K562 (cell line): ENCODE measurements around the gene MAPKAPK2. TPM values are rescaled to one million over a fixed set of nuclear protein-coding genes. Genes with fewer than 3 reads are reported as not detected.

Experiments used
- ATAC-seq: fragments of 200-7000 bp; cut with Tn5 transposase; 3 replicates; pipeline ENCODE4 v1.9.1; 2020; ENCODE audit warnings: moderate library complexity
- BruUV-seq: library from RNA; stranded (reverse); fragments of 400-500 nt; replicated peaks from 2 replicates; lab custom pipeline; 2021; lab: Mats Ljungman, UMichigan
- CTCF ChIA-PET: fragments of 300-600 bp; formaldehyde crosslinking; extraction: SDS; loops from one replicate; lab custom pipeline; 2021; ENCODE audit warnings: low intra/inter-chr PET ratio; lab: Yijun Ruan, JAX
- POLR2A ChIA-PET: fragments of 300-600, 350-650 bp; sonication (Branson Sonifier 250); formaldehyde crosslinking; extraction: SDS; loops from one replicate; lab custom pipeline; 2021; ENCODE audit warnings: antibody characterized with exemption, inconsistent platforms; lab: Yijun Ruan, JAX
- DNase-seq, 4 experiments: peaks; one replicate each; pipeline versions ENCODE4 v3.0.0 to v3.0.0-alpha.2; 2011 to 2018; ENCODE audit warnings: low spot score in 3 of 4, mixed read lengths in 3 of 4; ENCODE audit errors: extremely low read depth in 1 of 4
- FAIRE-seq: peaks from 2 replicates; lab custom pipeline; 2011; peaks lifted over from hg19 to GRCh38; lab: Jason Lieb, UNC
- H2AFZ ChIP-seq: 2 replicates; pipeline ENCODE4 v1.6.0; 2011; ENCODE audit warnings: low read depth, low read length, control low read depth, inconsistent platforms
- H3K27ac ChIP-seq: fragments of 200-600 bp; 3 replicates; pipeline ENCODE4 v1.8.0; 2011; ENCODE audit warnings: low read depth, mild to moderate bottlenecking, control low read depth, inconsistent platforms, low read length, moderate library complexity, mixed read lengths; ENCODE audit errors: extremely low read depth
- H3K27me3 ChIP-seq, 2 experiments: fragments of 300-600 bp in 1 of 2; 2 replicates in 1 of 2; 3 replicates in 1 of 2; pipeline versions ENCODE4 v1.6.0 to v1.8.0; 2011; ENCODE audit warnings: inconsistent platforms in 2 of 2, low read length in 2 of 2, mild to moderate bottlenecking in 1 of 2, mixed read lengths in 1 of 2, moderate library complexity in 1 of 2; ENCODE audit not compliant: control insufficient read depth in 2 of 2, insufficient read depth in 2 of 2
- H3K36me3 ChIP-seq: fragments of 300-600 bp; 3 replicates; pipeline ENCODE4 v1.8.0; 2011; ENCODE audit warnings: mild to moderate bottlenecking, low read length, inconsistent platforms; ENCODE audit not compliant: control insufficient read depth, insufficient read depth
- H3K4me1 ChIP-seq, 2 experiments: fragments of 200-600 bp in 1 of 2; replicated peaks in 1 of 2; 2 replicates in 1 of 2; 3 replicates in 1 of 2; pipeline versions ENCODE4 v1.5.1 to v1.8.0; 2011; ENCODE audit warnings: inconsistent platforms in 2 of 2, low read length in 2 of 2, mild to moderate bottlenecking in 1 of 2, mixed read lengths in 1 of 2, moderate library complexity in 1 of 2; ENCODE audit not compliant: control insufficient read depth in 2 of 2, insufficient read depth in 2 of 2
- H3K4me2 ChIP-seq: 2 replicates; pipeline ENCODE4 v1.6.1; 2011; ENCODE audit warnings: low read length, control low read depth, inconsistent platforms, mixed read lengths; ENCODE audit not compliant: insufficient read depth
- H3K4me3 ChIP-seq: fragments of 200-600 bp; sonication (generic), shearing (Covaris generic); 2 replicates; pipeline ENCODE4 v1.5.1; 2016; ENCODE audit warnings: control low read depth, inconsistent platforms
- H3K79me2 ChIP-seq: fragments of 200-600 bp; 3 replicates; pipeline ENCODE4 v1.8.0; 2011; ENCODE audit warnings: low read length, inconsistent platforms; ENCODE audit not compliant: control insufficient read depth, insufficient read depth
- H3K9ac ChIP-seq, 2 experiments: 2 replicates each; pipeline versions ENCODE4 v1.6.0 to v1.6.1; 2011; ENCODE audit warnings: low read depth in 2 of 2, low read length in 2 of 2, control low read depth in 1 of 2, inconsistent platforms in 1 of 2, mild to moderate bottlenecking in 1 of 2, mixed read lengths in 1 of 2; ENCODE audit not compliant: insufficient read depth in 1 of 2
- H3K9me1 ChIP-seq: one replicate; pipeline ENCODE4 v1.6.0; 2011; ENCODE audit warnings: inconsistent platforms, mild to moderate bottlenecking, low read length, moderate library complexity; ENCODE audit not compliant: control insufficient read depth, insufficient read depth
- H3K9me3 ChIP-seq: replicated peaks from 2 replicates; pipeline ENCODE4 v1.5.1; 2011; ENCODE audit warnings: low read depth, low read length, inconsistent platforms; ENCODE audit not compliant: control insufficient read depth, insufficient read depth
- H4K20me1 ChIP-seq: replicated peaks from 2 replicates; pipeline ENCODE4 v1.6.1; 2011; ENCODE audit warnings: low read length, inconsistent platforms, mixed read lengths; ENCODE audit not compliant: control insufficient read depth, insufficient read depth
- ASH1L ChIP-seq: fragments of 450-650 bp; IDR thresholded peaks from 2 replicates; pipeline ENCODE4 v1.6.1; 2018; ENCODE audit warnings: borderline replicate concordance, mild to moderate bottlenecking, low read depth; ENCODE audit not compliant: partially characterized antibody
- HCFC1 ChIP-seq: IDR thresholded peaks from 2 replicates; pipeline ENCODE4 v1.6.1; 2012; ENCODE audit warnings: low read depth, low read length, improper control_type of control experiment
- ILF3 ChIP-seq: fragments of 450-650 bp; IDR thresholded peaks from 2 replicates; pipeline ENCODE4 v1.6.1; 2018; ENCODE audit warnings: antibody characterized with exemption, mild to moderate bottlenecking, moderate library complexity, borderline replicate concordance
- RBM25 ChIP-seq: fragments of 200-400 bp; formaldehyde crosslinking; IDR thresholded peaks from 2 replicates; pipeline ENCODE4 v1.6.1; 2018; ENCODE audit warnings: low read length, low read depth, moderate library complexity; ENCODE audit not compliant: severe bottlenecking
- RFX7 ChIP-seq: fragments of 250-450 bp; sonication (Bioruptor Pico); IDR thresholded peaks from 2 replicates; pipeline ENCODE4 v1.5.1; 2021; ENCODE audit warnings: mild to moderate bottlenecking
- WGBS: fragments of 100-300 bp; shearing (Covaris generic); methylation state at CpG from one replicate; pipeline ENCODE4 v1.1.6; 2016; ENCODE audit warnings: low coverage, mixed read lengths; ENCODE audit not compliant: insufficient coverage; ENCODE audit errors: missing lambda C conversion rate; 5-methylcytosine and 5-hydroxymethylcytosine counted together
- in situ Hi-C: fragments of 300-500 bp; cut with MboI; formaldehyde crosslinking; loops from 4 replicates; pipeline ENCODE4 v1.15.0; 2018; ENCODE audit warnings: inconsistent platforms, mixed read lengths
- intact Hi-C: fragments of 100-400 bp; cut with micrococcal nuclease; formaldehyde crosslinking; loops from 2 replicates; pipeline ENCODE4 v1.14.2; 2022
- polyA plus RNA-seq, 8 experiments: library from polyadenylated mRNA; depleted of rRNA in 4 of 8; stranded (reverse) in 5 of 8; unstranded in 3 of 8; fragments of >200 nt; fragmentation: Nextera tagmentation in 2 of 8; fragmentation: Illumina TruSeq in 1 of 8; extraction: Ambion mirVana in 2 of 8; extraction: Trizol in 1 of 8; gene quantifications; 2 replicates each; pipeline versions ENCODE4 v1.2.1 to v1.2.3, GENCODE V29; 2011 to 2014; ENCODE audit warnings: inconsistent platforms in 1 of 8, missing spikeins in 1 of 8
- total RNA-seq, 7 experiments: library from RNA; depleted of rRNA in 6 of 7; stranded (reverse); fragments of >200 nt in 6 of 7; fragmentation: Illumina TruSeq in 2 of 7; extraction: Trizol in 2 of 7; gene quantifications; 2 replicates each; pipeline versions ENCODE4 v1.2.1 to v1.2.3, GENCODE V29; 2011 to 2021; ENCODE audit warnings: low replicate concordance in 1 of 7
- TF ChIP-seq, protein P1 (sequence below): sonication (generic); formaldehyde crosslinking; IDR thresholded peaks from 2 replicates; pipeline ENCODE4 v1.8.0; 2023; ENCODE audit warnings: mild to moderate bottlenecking, missing genetic modification reagents

MAPKAPK2 gene
- total and polyA plus RNA-seq, 9 of the 15 experiments (the other 6 are each of a cell fraction or from before 2014, with no cell fraction given) = 0.63 to 94.2 (median 52.1) TPM

DNA sequence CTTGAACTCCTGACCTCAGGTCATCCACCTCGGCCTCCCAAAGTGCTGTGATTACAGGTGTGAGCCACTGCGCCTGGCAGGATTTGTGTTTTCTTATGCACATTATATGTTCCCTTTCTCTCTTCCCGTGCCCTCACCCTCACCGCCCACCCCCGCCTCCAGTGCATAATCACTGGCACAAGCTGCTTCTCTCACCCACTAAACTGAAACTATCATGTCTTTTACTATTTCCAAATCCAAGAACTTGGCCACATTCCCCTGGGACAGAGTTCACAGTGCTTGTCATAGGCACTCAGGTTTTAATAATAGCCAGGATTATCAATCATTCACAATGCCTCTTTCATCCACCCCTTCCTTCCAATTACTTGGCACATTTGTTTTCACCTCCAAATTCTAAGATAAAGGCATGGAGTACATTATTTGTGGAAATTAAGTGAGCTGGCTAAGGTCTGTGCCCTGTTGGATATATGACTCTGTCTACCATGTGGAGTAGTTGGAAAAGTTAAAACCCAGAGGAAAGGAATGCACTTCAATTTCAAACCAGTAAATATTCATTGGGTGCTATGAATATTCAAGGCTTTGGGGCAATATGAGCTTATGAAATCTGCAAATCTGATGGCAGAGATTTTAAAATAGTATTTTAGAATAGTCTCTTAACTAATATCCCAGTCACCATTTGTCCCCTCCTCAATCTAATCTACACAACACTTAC is 17.6 kb upstream of the MAPKAPK2 start:
- DNase-seq = no peak
- H3K9me1 ChIP-seq = no peaks in the 10 kb centered on the region
- intact Hi-C loops (no loop called here), in situ Hi-C loops (no loop called here)
- H3K36me3 ChIP-seq = no peaks in the 10 kb centered on the region
- no TSS peak for BruUV-seq
- no peak overlapping the region for H3K4me2 ChIP-seq
- H2AFZ ChIP-seq = no peak overlapping the region
- no peaks in the 10 kb centered on the region for H3K79me2 ChIP-seq
- ATAC-seq = no peak
- no peaks in the 10 kb centered on the region for H4K20me1 ChIP-seq
- H3K9ac ChIP-seq = no peak overlapping the region
- CTCF ChIA-PET = no interaction called here
- no peak overlapping the region for H3K27ac ChIP-seq
- H3K4me3 ChIP-seq = no peak overlapping the region
- FAIRE-seq = no peak
- H3K4me1 ChIP-seq = peaks cover 34 to 61% of the 10 kb centered on the region in 2 experiments
- POLR2A ChIA-PET = interaction anchor here (0.7 to 7.4 kb wide), 4 partner anchors 16 to 25 kb away, joined by 3 to 59 read pairs (median 4); no protein-coding TSS in a partner anchor
- WGBS = 79% methylated on average over 2 of the region's 5 CpGs
- no peak for TF ChIP-seq RFX7 (CRISPR knock-in tag)
- no peak for TF ChIP-seq RBM25
- TF ChIP-seq ILF3 = no peak
- TF ChIP-seq, protein P1, sequence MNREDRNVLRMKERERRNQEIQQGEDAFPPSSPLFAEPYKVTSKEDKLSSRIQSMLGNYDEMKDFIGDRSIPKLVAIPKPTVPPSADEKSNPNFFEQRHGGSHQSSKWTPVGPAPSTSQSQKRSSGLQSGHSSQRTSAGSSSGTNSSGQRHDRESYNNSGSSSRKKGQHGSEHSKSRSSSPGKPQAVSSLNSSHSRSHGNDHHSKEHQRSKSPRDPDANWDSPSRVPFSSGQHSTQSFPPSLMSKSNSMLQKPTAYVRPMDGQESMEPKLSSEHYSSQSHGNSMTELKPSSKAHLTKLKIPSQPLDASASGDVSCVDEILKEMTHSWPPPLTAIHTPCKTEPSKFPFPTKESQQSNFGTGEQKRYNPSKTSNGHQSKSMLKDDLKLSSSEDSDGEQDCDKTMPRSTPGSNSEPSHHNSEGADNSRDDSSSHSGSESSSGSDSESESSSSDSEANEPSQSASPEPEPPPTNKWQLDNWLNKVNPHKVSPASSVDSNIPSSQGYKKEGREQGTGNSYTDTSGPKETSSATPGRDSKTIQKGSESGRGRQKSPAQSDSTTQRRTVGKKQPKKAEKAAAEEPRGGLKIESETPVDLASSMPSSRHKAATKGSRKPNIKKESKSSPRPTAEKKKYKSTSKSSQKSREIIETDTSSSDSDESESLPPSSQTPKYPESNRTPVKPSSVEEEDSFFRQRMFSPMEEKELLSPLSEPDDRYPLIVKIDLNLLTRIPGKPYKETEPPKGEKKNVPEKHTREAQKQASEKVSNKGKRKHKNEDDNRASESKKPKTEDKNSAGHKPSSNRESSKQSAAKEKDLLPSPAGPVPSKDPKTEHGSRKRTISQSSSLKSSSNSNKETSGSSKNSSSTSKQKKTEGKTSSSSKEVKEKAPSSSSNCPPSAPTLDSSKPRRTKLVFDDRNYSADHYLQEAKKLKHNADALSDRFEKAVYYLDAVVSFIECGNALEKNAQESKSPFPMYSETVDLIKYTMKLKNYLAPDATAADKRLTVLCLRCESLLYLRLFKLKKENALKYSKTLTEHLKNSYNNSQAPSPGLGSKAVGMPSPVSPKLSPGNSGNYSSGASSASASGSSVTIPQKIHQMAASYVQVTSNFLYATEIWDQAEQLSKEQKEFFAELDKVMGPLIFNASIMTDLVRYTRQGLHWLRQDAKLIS (CRISPR knock-in tag) = no peak
- no peak for TF ChIP-seq HCFC1
- TF ChIP-seq ASH1L = no peak
- no peaks in the 10 kb centered on the region for H3K9me3 ChIP-seq
- no peaks in the 10 kb centered on the region for H3K27me3 ChIP-seq
